Activated naive CD4-positive, alpha-beta T cell treated with anti-CD3 and anti-CD28 coated beads, Interleukin-2, amount 10 ng/mL, durations not matched to agents 7 days and 5 days (primary cell): ENCODE measurements around the gene NTM.

Experiments
- CTCF ChIA-PET: fragments of 350-600 bp; sonication (Branson Sonifier 250); formaldehyde crosslinking; loops from one replicate; lab custom pipeline; 2021; ENCODE audit warnings: antibody characterized with exemption; lab: Charles Lee
- DNase-seq: peaks from one replicate; pipeline ENCODE4 v3.0.0-alpha.2; 2020
- H3K27ac Mint-ChIP-seq: one replicate; pipeline ENCODE4 v1.8.0; 2021; ENCODE audit warnings: mild to moderate bottlenecking, moderate library complexity, mixed read lengths
- H3K27me3 Mint-ChIP-seq: one replicate; pipeline ENCODE4 v1.8.0; 2021; ENCODE audit warnings: mild to moderate bottlenecking, mixed read lengths
- H3K36me3 Mint-ChIP-seq: one replicate; pipeline ENCODE4 v1.8.0; 2021; ENCODE audit warnings: mixed read lengths
- H3K4me1 Mint-ChIP-seq: one replicate; pipeline ENCODE4 v1.8.0; 2021; ENCODE audit warnings: mixed read lengths
- H3K4me3 Mint-ChIP-seq: one replicate; pipeline ENCODE4 v1.8.0; 2021; ENCODE audit warnings: mild to moderate bottlenecking, moderate library complexity, mixed read lengths
- H3K9me3 Mint-ChIP-seq: one replicate; pipeline ENCODE4 v1.8.0; 2021; ENCODE audit warnings: mixed read lengths

The NTM gene

DNA sequence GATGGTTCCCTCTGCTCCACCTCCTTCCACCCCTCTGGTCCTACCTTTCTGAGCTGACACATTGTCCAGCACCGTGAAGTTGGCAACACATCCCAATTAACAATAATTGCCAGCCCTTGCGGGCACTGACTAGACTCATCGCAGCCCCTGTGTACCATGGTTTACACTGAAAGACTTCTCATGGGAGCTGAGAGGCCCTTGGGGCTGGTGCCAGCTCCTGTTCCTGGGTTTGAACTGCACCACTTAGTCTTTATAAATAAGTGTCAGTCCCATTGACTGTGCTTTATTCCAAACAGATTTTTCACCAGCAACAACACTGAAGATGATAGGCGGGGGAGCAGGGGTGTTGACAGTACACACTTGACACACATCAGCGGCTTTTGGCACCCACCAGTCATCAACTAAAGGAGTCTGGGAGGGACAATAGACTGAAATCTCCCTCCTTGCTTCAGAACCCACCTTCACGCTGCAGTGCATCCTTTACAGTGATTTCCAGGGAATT lies 447.3 kb downstream of the NTM start:
- no peak for DNase-seq
- H3K36me3 Mint-ChIP-seq: no peaks in the 10 kb centered on the region
- no peak overlapping the region for H3K4me3 Mint-ChIP-seq
- no peak overlapping the region for H3K27ac Mint-ChIP-seq
- no peaks in the 10 kb centered on the region for H3K4me1 Mint-ChIP-seq
- no peaks in the 10 kb centered on the region for H3K9me3 Mint-ChIP-seq
- CTCF ChIA-PET: no interaction called here
- peaks cover 3% of the 10 kb centered on the region for H3K27me3 Mint-ChIP-seq

GRCh38 chr11:131819865-131820264 lies 449.4 kb downstream of the NTM start:
- H3K36me3 Mint-ChIP-seq: no peaks in the 10 kb centered on the region
- no peak overlapping the region for H3K4me3 Mint-ChIP-seq
- no peak for DNase-seq
- peaks cover 1% of the 10 kb centered on the region for H3K9me3 Mint-ChIP-seq
- H3K27ac Mint-ChIP-seq: no peak overlapping the region
- no peaks in the 10 kb centered on the region for H3K4me1 Mint-ChIP-seq
- CTCF ChIA-PET: no interaction called here
- peaks cover 3% of the 10 kb centered on the region for H3K27me3 Mint-ChIP-seq

- DNase-seq: no peak
These were observed 452.1 kb downstream of the NTM start for GRCh38 chr11:131822506-131822905.

DNA sequence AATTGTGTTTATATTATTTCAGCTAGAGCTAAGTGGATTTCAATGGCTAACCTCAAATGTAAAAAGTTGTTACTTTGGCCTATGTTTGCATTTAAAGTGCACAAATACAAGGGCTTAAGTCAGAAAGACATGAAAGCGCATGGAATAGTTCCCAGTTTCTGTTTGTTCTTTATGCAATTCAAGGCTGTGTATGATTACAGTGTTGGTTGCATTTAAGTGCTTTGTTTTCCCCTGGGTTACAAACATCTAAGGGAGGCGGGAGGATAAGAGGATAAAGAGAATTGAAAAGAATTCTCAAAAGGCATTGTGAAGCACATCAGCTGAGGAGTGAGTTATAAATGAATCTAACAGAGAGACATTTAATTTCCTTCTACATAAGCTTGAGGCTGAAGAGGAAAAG lies 453.4 kb downstream of the NTM start:
- Mint-ChIP-seq H3K27me3 (peaks cover 3% of the 10 kb centered on the region), H3K4me3 (no peak overlapping the region), H3K4me1 (no peaks in the 10 kb centered on the region), H3K27ac (no peak overlapping the region), H3K9me3 (peaks cover 1% of the 10 kb centered on the region), H3K36me3 (no peaks in the 10 kb centered on the region)
- no peak for DNase-seq
- CTCF ChIA-PET: no interaction called here

More at GRCh38 chr11:131822506-131822905, 452.1 kb downstream of the NTM start:
- H3K36me3 Mint-ChIP-seq: no peaks in the 10 kb centered on the region
- H3K4me3 Mint-ChIP-seq: no peak overlapping the region
- H3K27me3 Mint-ChIP-seq: peaks cover 3% of the 10 kb centered on the region
- CTCF ChIA-PET: no interaction called here
- H3K9me3 Mint-ChIP-seq: peaks cover 1% of the 10 kb centered on the region
- H3K27ac Mint-ChIP-seq: no peak overlapping the region
- no peaks in the 10 kb centered on the region for H3K4me1 Mint-ChIP-seq

DNA sequence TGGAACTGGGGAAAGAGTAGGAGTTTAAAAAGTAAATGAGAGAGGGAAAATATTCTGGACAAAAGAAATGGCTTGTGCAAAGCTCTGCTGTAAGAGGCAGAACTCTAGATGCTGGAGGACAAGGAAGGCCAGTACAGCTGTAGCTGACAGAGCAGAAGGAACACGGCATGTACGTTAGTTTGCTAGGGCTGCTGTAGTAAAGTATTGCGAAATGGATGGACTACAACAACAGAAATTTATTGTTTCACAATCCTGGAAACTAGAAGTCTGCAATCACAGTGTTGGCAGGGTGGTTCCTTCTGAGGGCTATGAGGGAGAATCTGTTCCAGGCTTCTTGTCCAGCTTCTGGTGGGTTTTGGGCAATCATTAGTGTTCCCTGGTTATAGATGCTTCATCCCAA lies 454.4 kb downstream of the NTM start:
- Mint-ChIP-seq H3K4me3 (no peak overlapping the region), H3K27ac (no peak overlapping the region), H3K9me3 (peaks cover 1% of the 10 kb centered on the region), H3K36me3 (no peaks in the 10 kb centered on the region), H3K27me3 (peaks cover 3% of the 10 kb centered on the region), H3K4me1 (no peaks in the 10 kb centered on the region)
- no peak for DNase-seq
- CTCF ChIA-PET: no interaction called here

GRCh38 chr11:131827430-131827829 lies 457.0 kb downstream of the NTM start:
- DNase-seq: no peak
- Mint-ChIP-seq H3K9me3 (peaks cover 1% of the 10 kb centered on the region), H3K4me3 (no peak overlapping the region), H3K36me3 (no peaks in the 10 kb centered on the region), H3K4me1 (no peaks in the 10 kb centered on the region), H3K27me3 (no peaks in the 10 kb centered on the region), H3K27ac (no peak overlapping the region)
- CTCF ChIA-PET: no interaction called here

DNA sequence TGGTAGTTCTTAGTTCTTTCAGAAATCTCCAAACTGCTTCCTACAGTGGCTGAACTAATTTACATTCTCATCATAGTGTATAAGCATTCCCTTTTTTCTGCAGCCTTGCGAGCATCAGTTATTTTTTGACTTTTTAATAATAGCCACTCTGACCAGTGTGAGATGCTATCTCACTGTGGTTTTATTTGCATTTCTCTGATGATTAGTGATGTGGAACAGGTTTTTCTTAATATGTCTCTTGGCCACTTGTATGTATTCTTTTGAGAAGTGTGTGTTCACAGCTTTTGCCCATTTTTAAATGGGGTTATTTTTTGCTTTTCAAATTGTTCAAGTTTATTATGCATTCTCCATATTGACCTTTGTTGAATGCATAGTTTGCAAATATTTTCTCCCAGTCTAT lies 459.3 kb downstream of the NTM start:
- Mint-ChIP-seq H3K4me1 (no peaks in the 10 kb centered on the region), H3K4me3 (no peak overlapping the region), H3K27me3 (no peaks in the 10 kb centered on the region), H3K36me3 (no peaks in the 10 kb centered on the region), H3K9me3 (no peaks in the 10 kb centered on the region), H3K27ac (no peak overlapping the region)
- CTCF ChIA-PET: no interaction called here
- no peak for DNase-seq

DNA sequence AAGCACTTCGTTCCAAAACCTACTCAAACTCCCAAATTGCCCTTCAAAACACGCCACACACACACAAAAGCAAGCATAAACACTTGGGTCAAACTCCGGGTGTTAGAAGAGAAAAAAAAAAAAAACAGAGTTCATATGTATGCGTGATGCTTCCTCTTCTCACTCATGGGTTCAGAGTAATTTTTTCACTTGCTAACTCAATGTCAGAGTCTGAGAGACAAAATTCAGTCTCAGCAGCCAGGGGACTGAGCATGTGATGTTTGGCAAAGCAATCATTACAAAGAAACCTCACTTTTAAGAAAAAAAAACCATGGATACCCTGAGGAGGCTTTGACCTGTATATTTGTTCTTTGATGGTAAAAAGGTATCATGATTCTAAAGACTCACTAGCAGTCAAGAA lies 461.7 kb downstream of the NTM start:
- no peaks in the 10 kb centered on the region for H3K4me1 Mint-ChIP-seq
- H3K27me3 Mint-ChIP-seq: no peaks in the 10 kb centered on the region
- no peaks in the 10 kb centered on the region for H3K36me3 Mint-ChIP-seq
- H3K27ac Mint-ChIP-seq: no peak overlapping the region
- H3K9me3 Mint-ChIP-seq: no peaks in the 10 kb centered on the region
- no peak overlapping the region for H3K4me3 Mint-ChIP-seq
- CTCF ChIA-PET: no interaction called here
- DNase-seq: no peak

GRCh38 chr11:131833366-131833765 lies 463.0 kb downstream of the NTM start:
- DNase-seq: no peak
- H3K27ac Mint-ChIP-seq: no peak overlapping the region
- no peaks in the 10 kb centered on the region for H3K4me1 Mint-ChIP-seq
- CTCF ChIA-PET: no interaction called here
- no peaks in the 10 kb centered on the region for H3K27me3 Mint-ChIP-seq
- H3K36me3 Mint-ChIP-seq: no peaks in the 10 kb centered on the region
- no peak overlapping the region for H3K4me3 Mint-ChIP-seq
- no peaks in the 10 kb centered on the region for H3K9me3 Mint-ChIP-seq

DNA sequence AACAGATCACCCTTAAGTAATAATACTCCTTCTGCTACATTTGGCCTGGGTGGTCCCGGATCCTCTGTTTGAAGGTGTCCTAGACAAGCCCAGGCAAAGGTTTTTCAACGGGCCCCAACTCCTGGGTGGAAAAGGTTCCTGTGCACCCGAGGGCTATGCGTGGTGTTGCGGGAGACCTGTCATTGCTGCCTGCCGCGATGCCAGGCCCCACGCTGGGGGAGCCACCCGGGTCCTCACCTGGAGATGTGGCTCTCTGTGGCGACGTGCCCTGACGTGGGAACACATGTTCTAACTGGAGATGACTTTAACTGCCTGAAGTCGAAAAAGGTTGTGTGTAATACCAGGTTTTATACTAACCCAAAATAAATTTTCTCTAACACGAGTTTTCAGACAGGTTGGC lies 467.1 kb downstream of the NTM start:
- Mint-ChIP-seq H3K4me3 (no peak overlapping the region), H3K27ac (no peak overlapping the region), H3K4me1 (no peaks in the 10 kb centered on the region), H3K9me3 (peaks cover 2% of the 10 kb centered on the region), H3K36me3 (no peaks in the 10 kb centered on the region), H3K27me3 (no peaks in the 10 kb centered on the region)
- DNase-seq: no peak
- CTCF ChIA-PET: no interaction called here

DNA sequence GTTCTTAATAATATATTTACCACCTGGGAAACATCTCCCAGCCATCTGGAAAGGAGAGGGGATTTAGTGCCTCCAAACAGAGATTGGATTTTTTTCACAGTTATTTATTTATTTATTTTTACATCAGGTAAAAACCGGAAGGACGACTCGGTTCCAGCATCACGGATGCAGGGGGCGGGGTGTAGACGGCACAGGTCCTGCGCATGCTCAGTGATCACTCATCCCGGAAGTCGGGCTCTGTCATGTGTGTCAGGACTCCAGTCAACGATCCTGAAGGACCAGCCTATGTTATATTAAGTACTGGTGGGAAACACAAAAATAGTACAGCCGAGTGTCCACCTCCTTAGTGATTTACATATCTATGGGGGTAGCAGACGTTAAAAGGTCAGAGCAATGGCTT lies 467.6 kb downstream of the NTM start:
- no peaks in the 10 kb centered on the region for H3K27me3 Mint-ChIP-seq
- H3K36me3 Mint-ChIP-seq: no peaks in the 10 kb centered on the region
- no peak for DNase-seq
- H3K4me3 Mint-ChIP-seq: no peak overlapping the region
- H3K27ac Mint-ChIP-seq: no peak overlapping the region
- peaks cover 2% of the 10 kb centered on the region for H3K9me3 Mint-ChIP-seq
- H3K4me1 Mint-ChIP-seq: no peaks in the 10 kb centered on the region
- CTCF ChIA-PET: no interaction called here

GRCh38 chr11:131839326-131839725 lies 468.9 kb downstream of the NTM start:
- Mint-ChIP-seq H3K27ac (no peak overlapping the region), H3K36me3 (no peaks in the 10 kb centered on the region), H3K4me3 (no peak overlapping the region), H3K9me3 (peaks cover 2% of the 10 kb centered on the region), H3K27me3 (no peaks in the 10 kb centered on the region), H3K4me1 (no peaks in the 10 kb centered on the region)
- no peak for DNase-seq
- CTCF ChIA-PET: no interaction called here

DNA sequence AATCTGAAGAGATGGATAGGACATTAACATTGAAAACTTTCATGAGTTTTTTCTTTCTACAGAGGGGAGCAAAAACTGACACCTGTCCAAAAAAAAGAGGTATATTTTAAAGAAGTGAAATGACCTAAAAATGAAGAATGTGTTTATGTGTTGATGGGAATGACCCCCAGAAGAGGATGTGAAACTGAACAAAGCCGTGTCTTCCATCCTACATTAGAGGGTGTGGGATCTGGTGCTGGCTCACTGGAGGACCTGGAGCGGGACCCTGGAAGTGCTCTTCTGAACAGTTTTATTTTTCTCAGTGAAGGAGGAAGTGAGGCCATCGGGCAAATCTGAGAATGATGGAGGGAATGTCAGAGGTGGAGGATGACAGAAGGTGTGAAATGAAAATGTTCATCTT lies 470.1 kb downstream of the NTM start:
- Mint-ChIP-seq H3K4me3 (no peak overlapping the region), H3K9me3 (peaks cover 2% of the 10 kb centered on the region), H3K27me3 (no peaks in the 10 kb centered on the region), H3K4me1 (no peaks in the 10 kb centered on the region), H3K27ac (no peak overlapping the region), H3K36me3 (no peaks in the 10 kb centered on the region)
- no peak for DNase-seq
- CTCF ChIA-PET: no interaction called here

GRCh38 chr11:131841028-131841427 lies 470.6 kb downstream of the NTM start:
- Mint-ChIP-seq H3K27me3 (no peaks in the 10 kb centered on the region), H3K27ac (no peak overlapping the region), H3K4me1 (no peaks in the 10 kb centered on the region), H3K4me3 (no peak overlapping the region), H3K36me3 (no peaks in the 10 kb centered on the region), H3K9me3 (peaks cover 2% of the 10 kb centered on the region)
- DNase-seq: no peak
- CTCF ChIA-PET: no interaction called here

DNA sequence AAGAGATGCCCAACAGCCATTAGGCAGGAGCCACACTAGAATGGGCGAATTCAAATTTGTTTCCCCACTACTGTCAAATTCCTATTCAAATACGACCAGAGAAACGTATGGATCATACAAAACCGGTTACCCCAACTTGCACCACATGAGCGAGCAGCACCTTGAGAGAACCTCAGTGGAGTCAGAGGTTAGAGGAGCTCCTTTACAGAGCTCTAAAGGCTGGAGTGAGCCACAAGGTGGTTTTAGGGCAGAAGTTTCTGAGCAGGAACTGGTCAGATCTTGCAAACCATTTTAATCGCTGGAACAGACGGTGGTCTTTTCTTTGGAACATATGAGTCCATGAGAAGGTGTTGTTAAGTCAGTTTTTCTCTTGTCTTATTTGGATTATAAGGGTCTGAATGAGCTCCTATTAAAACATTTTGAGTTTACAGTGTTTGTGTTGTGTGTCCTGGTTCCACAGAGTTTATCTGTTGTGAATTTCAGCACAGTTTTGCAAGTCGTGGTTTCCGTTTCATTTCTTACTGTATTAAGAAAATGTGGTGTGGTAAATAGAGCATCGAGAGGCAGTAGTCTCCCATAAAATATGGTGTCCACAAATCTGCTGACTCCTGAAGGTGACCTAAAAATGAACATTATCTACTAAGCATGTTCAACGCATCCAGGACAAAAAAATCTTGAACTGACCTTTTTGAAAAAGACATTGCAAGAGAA lies 471.7 kb downstream of the NTM start:
- no peaks in the 10 kb centered on the region for H3K27me3 Mint-ChIP-seq
- no peak overlapping the region for H3K4me3 Mint-ChIP-seq
- DNase-seq: no peak
- no peak overlapping the region for H3K27ac Mint-ChIP-seq
- H3K9me3 Mint-ChIP-seq: peaks cover 2% of the 10 kb centered on the region
- no peaks in the 10 kb centered on the region for H3K4me1 Mint-ChIP-seq
- H3K36me3 Mint-ChIP-seq: no peaks in the 10 kb centered on the region
- CTCF ChIA-PET: no interaction called here
